ENCODE data around the gene PLA2G3. TPM values are rescaled to one million over a fixed set of nuclear protein-coding genes. Genes with fewer than 3 reads are reported as not detected.
A peak's percentile ranks its signal among the peaks of the same experiment; 100 is the strongest.
"Not testable (repeated sequence)": the region's sequence is repeated elsewhere in the genome, so short reads cannot be mapped to it uniquely, and the experiment has no call there.

The PLA2G3 gene
- total RNA-seq, 2 donors from 2014 or later: not detected

DNA sequence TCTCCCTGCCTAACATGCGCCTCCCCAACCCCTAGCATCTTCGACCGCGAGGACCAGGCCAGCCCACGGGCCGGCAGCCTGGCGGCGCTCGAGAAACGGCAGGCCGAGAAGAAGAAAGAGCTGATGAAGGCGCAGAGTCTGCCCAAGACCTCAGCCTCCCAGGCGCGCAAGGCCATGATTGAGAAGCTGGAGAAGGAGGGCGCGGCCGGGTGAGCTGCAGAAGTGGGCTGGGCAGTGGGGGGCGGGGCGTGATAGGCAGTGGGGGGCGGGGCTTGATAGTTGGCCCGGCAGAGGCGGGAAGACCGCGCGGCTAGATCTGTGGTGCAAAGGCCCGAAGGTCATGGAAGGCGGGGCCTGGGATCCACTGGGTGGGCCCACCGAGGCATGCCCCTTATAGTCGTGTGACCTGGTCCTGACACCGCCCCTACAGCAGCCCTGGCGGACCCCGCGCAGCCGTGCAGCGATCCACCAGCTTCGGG, 41.6 kb downstream of the PLA2G3 start:
- no peak overlapping the region for H3K4me3 ChIP-seq
- H3K4me1 ChIP-seq: peaks cover 0 to 35% of the 10 kb centered on the region in 2 donors
- peaks cover 85% of the 10 kb centered on the region for H3K36me3 ChIP-seq

DNA sequence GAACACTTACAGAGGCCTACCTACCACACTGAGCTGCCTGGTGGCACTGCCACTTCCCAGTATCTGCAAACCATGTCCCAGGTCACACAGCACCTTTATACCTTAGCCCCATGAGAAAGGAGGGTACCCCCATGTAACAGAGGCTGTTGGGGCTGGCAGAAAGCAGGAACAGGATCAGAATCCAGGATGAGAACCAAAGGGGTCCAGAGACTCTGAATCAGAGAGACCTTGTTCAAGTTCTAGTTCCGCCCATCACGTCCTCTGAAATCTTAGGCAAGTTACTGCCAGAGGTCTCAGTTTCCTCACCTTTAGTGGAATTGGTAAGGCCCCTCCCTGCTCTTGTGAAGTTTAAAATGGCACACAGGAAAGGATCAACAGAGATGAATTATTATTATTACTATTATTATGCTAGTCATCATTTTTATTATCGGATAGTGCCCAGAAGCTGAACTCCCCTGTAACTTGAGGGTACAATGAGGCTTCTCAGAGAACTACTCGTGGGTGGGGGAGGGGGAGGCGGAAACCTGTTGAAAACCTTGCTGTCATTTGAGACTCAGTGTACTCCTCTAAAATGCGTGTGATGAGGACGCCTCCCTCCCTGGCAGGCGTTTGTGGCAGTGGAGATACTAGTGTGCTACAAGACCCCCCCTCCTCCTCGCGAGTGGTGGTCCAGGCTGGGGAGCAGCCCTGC, 42.2 kb downstream of the PLA2G3 start:
- Histone ChIP-seq H3K27me3 (no peaks in the 10 kb centered on the region), H3K36me3 (peaks cover 90% of the 10 kb centered on the region), H3K4me3 (no peak overlapping the region), H3K4me1 (peaks cover 0 to 36% of the 10 kb centered on the region in 2 donors), H3K27ac (peak overlapping the region; percentile 20 to 34), H3K9me3 (no peaks in the 10 kb centered on the region)
- DNase-seq (ENCODE audit: low spot score): no peak
- TF ChIP-seq, protein P1, sequence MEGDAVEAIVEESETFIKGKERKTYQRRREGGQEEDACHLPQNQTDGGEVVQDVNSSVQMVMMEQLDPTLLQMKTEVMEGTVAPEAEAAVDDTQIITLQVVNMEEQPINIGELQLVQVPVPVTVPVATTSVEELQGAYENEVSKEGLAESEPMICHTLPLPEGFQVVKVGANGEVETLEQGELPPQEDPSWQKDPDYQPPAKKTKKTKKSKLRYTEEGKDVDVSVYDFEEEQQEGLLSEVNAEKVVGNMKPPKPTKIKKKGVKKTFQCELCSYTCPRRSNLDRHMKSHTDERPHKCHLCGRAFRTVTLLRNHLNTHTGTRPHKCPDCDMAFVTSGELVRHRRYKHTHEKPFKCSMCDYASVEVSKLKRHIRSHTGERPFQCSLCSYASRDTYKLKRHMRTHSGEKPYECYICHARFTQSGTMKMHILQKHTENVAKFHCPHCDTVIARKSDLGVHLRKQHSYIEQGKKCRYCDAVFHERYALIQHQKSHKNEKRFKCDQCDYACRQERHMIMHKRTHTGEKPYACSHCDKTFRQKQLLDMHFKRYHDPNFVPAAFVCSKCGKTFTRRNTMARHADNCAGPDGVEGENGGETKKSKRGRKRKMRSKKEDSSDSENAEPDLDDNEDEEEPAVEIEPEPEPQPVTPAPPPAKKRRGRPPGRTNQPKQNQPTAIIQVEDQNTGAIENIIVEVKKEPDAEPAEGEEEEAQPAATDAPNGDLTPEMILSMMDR (IDR thresholded peaks at IDR 0.05): no peak

More for the DNA sequence above, 41.6 kb downstream of the PLA2G3 start:
- no peaks in the 10 kb centered on the region for H3K9me3 ChIP-seq
- peak overlapping the region; percentile 20 to 34 for H3K27ac ChIP-seq
- H3K27me3 ChIP-seq: no peaks in the 10 kb centered on the region
- DNase-seq (ENCODE audit: low spot score): no peak
- TF ChIP-seq, protein P1 (IDR thresholded peaks at IDR 0.05): no peak

DNA sequence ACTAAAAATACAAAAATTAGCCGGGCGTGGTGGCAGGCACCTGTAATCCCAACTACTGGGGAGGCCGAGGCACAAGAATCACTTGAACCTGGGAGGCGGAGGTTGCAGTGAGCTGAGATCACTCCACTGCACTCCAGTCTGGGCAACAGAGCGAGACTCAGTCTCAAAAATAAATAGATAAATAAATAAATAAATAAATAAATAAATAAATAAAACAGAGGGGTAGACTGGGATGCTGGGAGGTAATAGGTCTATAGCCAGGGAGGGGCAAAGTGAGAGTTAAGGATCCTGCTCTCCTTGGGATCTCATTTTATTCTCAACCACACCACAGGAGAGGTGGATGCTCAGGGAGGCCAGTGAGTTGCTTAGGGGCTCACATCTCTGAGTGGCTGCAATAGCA, 42.8 kb downstream of the PLA2G3 start:
- H3K9me3 ChIP-seq; H3K27me3 ChIP-seq; DNase-seq (ENCODE audit: low spot score); H3K4me3 ChIP-seq; H3K27ac ChIP-seq: not testable (repeated sequence)
- Histone ChIP-seq H3K36me3 (peaks cover 96% of the 10 kb centered on the region), H3K4me1 (peaks cover 0 to 37% of the 10 kb centered on the region in 2 donors)

DNA sequence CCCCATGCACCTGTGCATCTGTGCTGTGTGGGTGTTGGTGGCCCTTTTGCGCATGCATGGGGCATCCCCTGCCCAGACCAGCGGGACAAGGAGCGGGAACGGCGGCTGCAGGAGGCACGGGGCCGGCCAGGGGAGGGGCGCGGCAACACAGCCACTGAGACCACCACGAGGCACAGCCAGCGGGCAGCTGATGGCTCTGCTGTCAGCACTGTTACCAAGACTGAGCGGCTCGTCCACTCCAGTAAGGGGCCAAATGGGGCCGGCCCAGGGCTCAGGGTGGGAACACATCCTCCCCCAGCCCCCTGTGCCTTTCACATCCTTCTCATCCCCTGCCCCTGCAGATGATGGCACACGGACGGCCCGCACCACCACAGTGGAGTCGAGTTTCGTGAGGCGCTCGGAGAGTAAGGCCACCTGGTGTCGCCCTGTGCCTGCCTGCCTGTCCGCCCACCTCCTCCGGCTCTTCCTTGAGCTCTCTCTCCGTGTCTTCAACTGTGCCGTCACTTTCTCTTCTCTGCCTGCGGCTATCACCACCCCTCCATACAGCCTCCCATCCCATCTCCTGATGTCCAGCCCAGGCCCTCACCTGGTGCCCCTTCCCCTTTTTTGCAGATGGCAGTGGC, 43.5 kb downstream of the PLA2G3 start:
- no peak for DNase-seq (ENCODE audit: low spot score)
- H3K4me3 ChIP-seq: no peak overlapping the region
- no peak overlapping the region for H3K27ac ChIP-seq
- H3K9me3 ChIP-seq: no peaks in the 10 kb centered on the region
- TF ChIP-seq, protein P1 (IDR thresholded peaks at IDR 0.05): no peak
- H3K36me3 ChIP-seq: peaks cover 99% of the 10 kb centered on the region
- H3K4me1 ChIP-seq: peaks cover 0 to 39% of the 10 kb centered on the region in 2 donors
- H3K27me3 ChIP-seq: no peaks in the 10 kb centered on the region

DNA sequence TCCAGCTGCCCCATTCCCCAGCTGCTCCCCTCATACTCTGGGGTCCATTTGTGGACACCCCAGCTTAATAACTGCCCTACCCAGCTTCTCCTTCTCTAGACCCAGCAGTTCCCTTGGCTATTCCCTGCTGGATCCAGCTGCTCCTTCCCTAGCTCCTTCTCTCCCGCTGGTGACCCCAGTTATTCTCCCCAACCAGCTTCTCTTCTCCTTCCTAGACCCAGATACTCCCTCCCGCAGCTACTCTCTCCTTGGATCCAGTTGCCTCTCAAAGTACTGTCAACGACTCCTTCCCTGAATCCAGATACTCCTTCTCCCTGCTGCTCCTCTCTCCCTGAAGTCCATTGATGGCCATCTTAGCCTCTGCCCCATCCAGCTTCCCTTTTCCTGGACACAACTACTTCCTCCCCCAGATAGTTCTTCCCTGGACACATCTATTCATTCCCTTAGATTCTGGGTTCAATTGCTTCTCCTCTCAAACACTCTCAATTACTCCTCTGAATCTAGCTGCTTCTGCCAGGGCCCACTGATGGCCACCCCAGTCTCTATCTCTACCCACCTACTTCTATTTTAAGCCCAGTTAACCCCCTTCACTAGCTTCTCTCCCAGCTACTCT, 44.6 kb downstream of the PLA2G3 start:
- peaks cover 99% of the 10 kb centered on the region for H3K36me3 ChIP-seq
- peaks cover 0 to 46% of the 10 kb centered on the region in 2 donors for H3K4me1 ChIP-seq
- no peaks in the 10 kb centered on the region for H3K9me3 ChIP-seq
- TF ChIP-seq, protein P1 (IDR thresholded peaks at IDR 0.05): no peak
- no peak overlapping the region for H3K27ac ChIP-seq
- no peaks in the 10 kb centered on the region for H3K27me3 ChIP-seq
- DNase-seq (ENCODE audit: low spot score): no peak
- H3K4me3 ChIP-seq: no peak overlapping the region

DNA sequence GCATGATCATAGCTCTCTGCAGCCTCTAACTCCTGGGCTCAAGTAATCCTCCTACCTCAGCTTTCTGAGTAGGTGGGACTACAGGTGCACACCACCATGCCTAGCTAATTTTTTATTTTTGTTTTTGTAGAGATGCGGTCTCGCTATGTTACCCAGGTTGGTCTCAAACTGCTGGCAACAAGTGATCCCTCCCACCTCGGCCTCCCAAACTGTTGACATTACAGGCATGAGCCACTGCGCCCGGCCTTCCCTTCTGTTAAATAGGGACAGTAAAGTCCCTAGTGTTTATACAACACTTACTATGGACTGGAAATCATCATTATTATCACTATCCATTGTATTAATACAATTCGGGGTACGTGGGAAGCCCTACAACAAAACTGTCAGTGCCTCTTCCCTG, 45.6 kb downstream of the PLA2G3 start:
- TF ChIP-seq, protein P1 (IDR thresholded peaks at IDR 0.05): no peak
- Histone ChIP-seq H3K9me3 (no peaks in the 10 kb centered on the region), H3K4me1 (peaks cover 0 to 55% of the 10 kb centered on the region in 2 donors), H3K27me3 (no peaks in the 10 kb centered on the region), H3K36me3 (peaks cover 99% of the 10 kb centered on the region), H3K4me3 (no peak overlapping the region), H3K27ac (peak overlapping the region in 1 of 2 donors; percentile 90)
- no peak for DNase-seq (ENCODE audit: low spot score)
